Cardiac fibroblast (primary cell): Measurements from ENCODE around the gene CLCA2.

Experiments used
- DNase-seq, 2 donors: peaks; one replicate each; pipeline versions ENCODE4 v3.0.0 to v3.0.0-alpha.2; 2010; ENCODE audit warnings: low read depth in 2 of 2
- H3K4me3 ChIP-seq, 2 donors: replicated peaks in 1 of 2; 1 replicate in 1 of 2; 2 replicates in 1 of 2; pipeline ENCODE4 v1.5.1; 2011; ENCODE audit warnings: low read depth in 2 of 2, low read length in 2 of 2, mild to moderate bottlenecking in 2 of 2, moderate library complexity in 1 of 2
- TF ChIP-seq, protein P1 (sequence below): IDR thresholded peaks from one replicate; pipeline ENCODE4 v1.5.1; 2011; ENCODE audit warnings: low read depth, mild to moderate bottlenecking, low read length, inconsistent platforms

The CLCA2 gene

GRCh38 chr1:86498281-86498680 is 74.3 kb downstream of the CLCA2 start:
- H3K4me3 ChIP-seq, result no peak overlapping the region
- DNase-seq, result no peak
- TF ChIP-seq, protein P1, sequence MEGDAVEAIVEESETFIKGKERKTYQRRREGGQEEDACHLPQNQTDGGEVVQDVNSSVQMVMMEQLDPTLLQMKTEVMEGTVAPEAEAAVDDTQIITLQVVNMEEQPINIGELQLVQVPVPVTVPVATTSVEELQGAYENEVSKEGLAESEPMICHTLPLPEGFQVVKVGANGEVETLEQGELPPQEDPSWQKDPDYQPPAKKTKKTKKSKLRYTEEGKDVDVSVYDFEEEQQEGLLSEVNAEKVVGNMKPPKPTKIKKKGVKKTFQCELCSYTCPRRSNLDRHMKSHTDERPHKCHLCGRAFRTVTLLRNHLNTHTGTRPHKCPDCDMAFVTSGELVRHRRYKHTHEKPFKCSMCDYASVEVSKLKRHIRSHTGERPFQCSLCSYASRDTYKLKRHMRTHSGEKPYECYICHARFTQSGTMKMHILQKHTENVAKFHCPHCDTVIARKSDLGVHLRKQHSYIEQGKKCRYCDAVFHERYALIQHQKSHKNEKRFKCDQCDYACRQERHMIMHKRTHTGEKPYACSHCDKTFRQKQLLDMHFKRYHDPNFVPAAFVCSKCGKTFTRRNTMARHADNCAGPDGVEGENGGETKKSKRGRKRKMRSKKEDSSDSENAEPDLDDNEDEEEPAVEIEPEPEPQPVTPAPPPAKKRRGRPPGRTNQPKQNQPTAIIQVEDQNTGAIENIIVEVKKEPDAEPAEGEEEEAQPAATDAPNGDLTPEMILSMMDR, result no peak

DNA sequence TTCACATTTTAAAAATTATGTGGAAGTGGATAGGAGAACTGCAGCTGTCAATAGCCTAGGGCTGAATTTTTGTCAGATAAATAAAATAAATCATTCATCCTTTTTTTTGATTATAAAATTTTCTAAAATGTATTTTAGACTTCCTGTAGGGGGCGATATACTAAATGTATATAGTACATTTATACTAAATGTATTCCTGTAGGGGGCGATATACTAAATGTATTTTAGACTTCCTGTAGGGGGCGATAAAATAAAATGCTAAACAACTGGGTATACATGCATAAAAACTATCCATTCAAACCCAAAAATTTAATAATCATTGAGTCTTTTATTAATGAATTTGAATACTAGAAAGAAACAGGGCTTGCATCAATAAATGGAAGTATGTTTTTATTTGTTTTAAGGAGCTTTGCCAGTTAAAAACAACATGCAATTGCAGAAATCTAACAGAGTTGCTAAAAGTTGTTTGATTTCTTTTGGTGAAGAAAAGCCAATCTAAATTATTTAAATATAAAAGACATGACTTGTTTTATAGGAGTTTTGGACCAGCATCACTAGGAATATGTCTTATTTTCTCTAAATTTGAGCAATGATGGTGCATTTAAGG is 76.1 kb downstream of the CLCA2 start:
- no peak overlapping the region for H3K4me3 ChIP-seq
- TF ChIP-seq, protein P1, result peak; percentile 82
- peak; percentile 41 to 56 for DNase-seq

DNA sequence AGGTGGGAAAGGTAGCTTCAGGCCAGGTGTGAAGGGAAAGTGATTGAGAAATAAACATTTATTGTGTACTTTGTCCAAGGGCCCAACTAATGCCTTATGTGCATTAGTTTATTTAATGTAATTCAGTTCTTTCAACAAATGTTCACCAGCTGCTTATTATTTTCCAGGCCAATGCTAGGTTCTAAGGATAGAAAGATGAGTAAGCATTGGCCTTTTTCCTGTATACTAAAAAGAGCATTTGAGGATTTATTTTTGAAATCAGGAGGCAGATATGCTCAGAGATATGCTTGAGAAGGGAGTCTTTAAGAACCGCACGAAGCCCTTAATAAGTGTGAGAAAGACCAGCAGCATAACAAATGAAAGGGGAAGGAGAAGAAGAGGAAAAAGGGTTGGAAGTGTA is 76.7 kb downstream of the CLCA2 start:
- TF ChIP-seq, protein P1, result no peak
- H3K4me3 ChIP-seq, result no peak overlapping the region
- DNase-seq, result no peak

GRCh38 chr1:86502125-86502646 is 78.2 kb downstream of the CLCA2 start:
- peak overlapping the region in 1 of 2 donors; percentile 31 for H3K4me3 ChIP-seq
- TF ChIP-seq, protein P1, result peak; percentile 50
- peak; percentile 41 to 59 for DNase-seq

- peak overlapping the region in 1 of 2 donors; percentile 31 for H3K4me3 ChIP-seq
- TF ChIP-seq, protein P1, result no peak
- peak; percentile 19 to 34 for DNase-seq
Measured at GRCh38 chr1:86502721-86503405, 78.9 kb downstream of the CLCA2 start.

DNA sequence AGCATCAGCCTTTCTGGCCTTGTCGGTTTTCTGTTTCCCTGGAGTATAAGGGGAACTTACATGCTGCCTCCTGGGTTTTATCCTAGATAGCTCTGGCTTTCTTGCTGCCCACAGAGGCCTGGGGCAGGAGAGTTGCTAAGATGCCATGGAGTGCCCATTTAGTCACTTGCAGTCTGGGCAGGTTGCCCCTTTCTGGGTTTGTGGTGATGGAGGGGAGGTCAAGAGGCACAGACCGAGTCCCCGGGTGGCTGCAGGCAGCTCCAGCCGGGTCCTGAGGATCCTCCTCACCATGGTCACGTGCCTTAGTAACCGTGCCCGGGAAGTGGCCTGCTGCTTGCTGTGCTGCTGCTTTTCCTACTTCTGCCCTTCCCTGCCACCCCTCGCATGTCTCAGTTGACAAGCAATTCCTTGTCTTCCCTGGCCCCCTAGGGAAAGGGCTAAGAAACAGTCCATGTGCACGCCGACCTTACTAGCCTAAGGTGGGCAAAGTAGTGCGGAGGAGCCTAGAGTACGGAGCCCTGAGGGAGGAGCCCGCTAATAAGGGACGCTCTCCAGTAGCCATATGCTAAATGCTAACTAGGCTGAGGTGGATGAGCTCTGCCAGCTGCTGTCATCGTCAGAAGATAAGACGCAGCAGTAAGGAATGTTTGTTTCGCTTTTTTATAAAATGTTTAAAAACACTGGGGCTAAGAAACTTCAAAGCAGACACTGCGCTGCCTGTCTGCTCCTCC is 79.6 kb downstream of the CLCA2 start:
- peak; percentile 51 to 59 for DNase-seq
- TF ChIP-seq, protein P1, result no peak
- H3K4me3 ChIP-seq, result peak overlapping the region in 1 of 2 donors; percentile 33
